ENCODE measurements around the gene POFUT2.

Gene POFUT2

GRCh38 chr21:45282283-45283034 is 5.2 kb downstream of the POFUT2 start:
- no peak for DNase-seq

- DNase-seq: no peak
Observed at GRCh38 chr21:45281411-45282282, 6.0 kb downstream of the POFUT2 start.

- DNase-seq: no peak
Observed at GRCh38 chr21:45280969-45281368, 6.7 kb downstream of the POFUT2 start.

GRCh38 chr21:45280178-45280821 is 7.4 kb downstream of the POFUT2 start:
- no peak for DNase-seq

- no peak for DNase-seq
Observed at GRCh38 chr21:45279446-45280177, 8.1 kb downstream of the POFUT2 start.

- DNase-seq: no peak
Observed at GRCh38 chr21:45278156-45278911, 9.4 kb downstream of the POFUT2 start.

DNA sequence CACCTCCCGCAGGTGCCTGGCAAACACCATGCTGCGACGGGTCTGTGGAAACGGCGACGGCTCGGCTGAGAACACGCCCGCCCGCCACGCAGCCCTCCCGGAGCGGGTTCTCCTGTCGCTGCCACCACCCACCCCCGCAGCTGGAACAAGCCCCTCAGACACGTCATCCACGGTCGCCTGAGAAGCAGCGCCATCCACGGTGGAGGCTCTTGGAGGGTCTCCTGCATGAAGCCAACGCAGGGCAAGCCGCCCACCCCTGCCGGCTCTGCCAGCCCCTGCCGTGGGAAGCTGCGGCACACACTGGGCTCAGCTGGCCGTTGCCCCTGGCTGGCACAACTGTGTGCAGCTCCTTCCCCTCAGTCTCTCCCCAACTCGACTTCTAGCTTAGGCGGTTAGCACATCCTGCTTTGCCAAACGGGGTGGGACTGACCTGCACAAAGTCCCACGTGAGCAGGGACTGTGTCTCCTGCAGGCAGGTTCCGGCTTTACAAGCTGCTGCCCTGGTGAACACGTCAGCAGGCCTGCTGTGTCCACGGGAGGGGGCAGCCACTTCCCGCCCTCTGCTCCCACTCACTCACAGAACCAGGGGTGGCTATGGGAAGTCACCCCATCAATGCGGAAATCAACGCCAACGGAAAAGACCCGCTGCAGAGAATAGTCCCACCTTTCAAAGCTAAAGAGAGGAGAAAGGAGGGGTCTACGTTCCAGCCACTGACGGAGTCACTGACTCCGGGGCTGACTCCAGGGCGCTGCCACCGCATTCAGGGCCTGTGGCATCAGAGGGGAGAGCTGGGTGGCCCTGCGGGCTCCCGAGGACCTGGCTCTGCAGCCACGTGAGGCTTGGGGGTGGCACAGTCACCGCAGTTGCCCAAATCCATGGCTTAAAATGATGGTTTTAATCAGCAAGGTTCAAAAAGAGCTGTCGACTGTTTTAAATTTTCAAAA is 10.3 kb downstream of the POFUT2 start:
- DNase-seq: no peak

GRCh38 chr21:45276596-45276995 is 11.1 kb downstream of the POFUT2 start:
- no peak for DNase-seq

DNA sequence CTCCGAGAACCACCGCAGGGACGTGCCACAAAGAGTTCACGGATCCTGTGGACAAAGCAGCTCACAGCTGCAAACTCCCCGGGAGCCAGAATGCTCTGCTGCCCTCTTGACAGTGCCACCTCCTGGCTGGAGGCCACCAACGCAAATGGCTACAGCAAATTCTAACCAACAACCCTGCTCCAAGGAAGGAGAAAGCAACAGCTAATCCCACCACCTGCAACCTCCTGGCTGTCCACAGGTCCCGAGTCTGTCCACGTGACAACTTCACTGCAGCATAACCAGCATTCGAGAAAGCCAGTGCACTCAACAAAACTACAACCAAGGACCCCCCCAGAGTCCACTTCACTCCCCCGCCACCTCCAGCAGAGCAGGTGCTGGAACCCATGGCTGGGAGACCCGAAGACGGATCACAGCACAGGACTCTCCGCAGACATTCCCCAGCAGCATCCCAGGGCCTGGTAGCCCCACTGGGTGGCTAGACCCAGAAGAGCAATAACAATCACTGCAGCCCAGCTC is 17.3 kb downstream of the POFUT2 start:
- no peak for DNase-seq

- no peak for DNase-seq
Observed at GRCh38 chr21:45269861-45270260, 17.8 kb downstream of the POFUT2 start.

DNA sequence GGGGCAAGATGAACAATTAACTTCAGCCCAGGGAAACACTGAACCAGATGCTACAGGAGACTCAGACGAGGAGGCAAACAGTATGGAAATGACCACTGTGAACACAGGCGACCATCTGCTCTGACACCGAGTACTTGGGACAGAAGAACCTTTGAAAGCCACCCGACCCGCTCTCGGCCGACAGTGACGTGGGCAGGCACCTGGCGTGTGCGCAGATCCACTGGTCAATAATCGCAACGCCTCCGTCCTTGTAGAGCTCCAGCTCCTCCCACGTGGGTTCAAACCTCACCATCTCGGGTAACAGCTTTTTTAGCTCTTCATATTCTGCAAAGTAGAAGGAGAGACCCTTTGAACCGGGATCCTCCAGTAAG is 20.3 kb downstream of the POFUT2 start:
- no peak for DNase-seq

DNA sequence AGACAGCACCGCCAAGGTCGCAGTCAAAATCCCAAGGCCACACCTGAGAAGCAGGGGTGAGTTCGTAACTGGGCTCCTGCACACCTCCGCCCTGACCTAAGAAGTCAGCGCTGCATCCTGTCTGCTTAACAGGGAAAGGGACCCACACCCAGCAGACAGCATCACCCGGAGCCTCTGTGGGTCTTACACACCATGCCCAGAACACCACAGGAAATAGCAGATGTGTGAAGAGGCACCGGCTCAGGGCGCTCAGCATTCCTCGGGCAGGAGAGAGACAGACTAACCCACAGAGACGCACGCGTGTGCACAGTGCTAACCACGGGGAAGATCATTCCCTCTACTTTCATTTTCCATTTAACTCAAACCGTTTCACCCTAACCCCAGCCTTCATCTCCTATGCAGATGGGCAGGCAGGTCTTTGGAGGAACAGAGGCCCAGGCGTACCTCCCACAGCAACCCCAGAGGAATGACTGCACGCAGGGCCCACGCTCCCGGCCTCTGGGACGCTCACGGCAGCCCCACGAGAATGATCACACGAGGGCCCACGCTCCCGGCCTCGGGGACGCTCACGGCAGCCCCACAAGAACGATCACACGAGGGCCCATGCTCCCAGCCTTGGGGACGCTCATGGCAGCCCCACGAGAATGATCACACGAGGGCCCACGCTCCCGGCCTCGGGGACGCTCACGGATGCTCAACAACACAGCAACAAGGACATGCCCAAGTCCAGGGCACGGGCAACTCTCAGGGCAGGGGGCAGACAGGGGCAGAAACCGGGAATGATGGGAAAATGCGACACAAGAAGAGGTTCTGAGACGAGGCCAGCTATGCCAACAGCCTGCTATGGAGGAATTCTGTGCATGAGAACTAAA is 20.9 kb downstream of the POFUT2 start:
- no peak for DNase-seq

GRCh38 chr21:45265721-45266517 is 21.8 kb downstream of the POFUT2 start:
- no peak for DNase-seq

DNA sequence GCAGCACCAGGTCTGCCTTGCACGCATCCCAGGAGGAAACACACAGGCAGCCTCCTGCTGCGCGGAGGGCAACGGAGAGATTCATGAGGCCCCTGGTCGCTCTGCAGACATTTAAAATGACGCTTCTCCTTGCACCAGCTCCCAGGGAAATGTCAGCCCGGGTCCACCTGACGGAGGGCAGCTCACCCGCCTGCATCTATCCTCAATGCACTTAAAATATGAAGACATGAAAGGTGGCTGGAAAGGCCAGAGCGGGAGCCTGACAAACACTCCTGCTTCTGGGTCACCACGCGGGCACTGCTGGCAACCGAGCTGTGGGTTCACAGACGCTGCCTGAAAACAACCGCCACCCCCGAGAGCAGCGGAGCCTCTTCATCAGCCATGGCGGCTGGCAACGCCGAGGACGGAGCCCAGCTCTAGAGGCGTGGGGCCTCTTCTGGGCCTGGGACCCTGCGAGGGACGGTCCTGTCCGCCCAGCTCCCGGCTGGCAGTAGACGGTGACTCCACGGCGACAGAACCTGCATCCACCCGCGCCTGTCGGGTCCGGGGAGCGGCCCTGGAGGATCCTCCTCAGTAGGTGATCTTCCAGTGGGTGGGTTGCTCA is 22.7 kb downstream of the POFUT2 start:
- DNase-seq: no peak

DNA sequence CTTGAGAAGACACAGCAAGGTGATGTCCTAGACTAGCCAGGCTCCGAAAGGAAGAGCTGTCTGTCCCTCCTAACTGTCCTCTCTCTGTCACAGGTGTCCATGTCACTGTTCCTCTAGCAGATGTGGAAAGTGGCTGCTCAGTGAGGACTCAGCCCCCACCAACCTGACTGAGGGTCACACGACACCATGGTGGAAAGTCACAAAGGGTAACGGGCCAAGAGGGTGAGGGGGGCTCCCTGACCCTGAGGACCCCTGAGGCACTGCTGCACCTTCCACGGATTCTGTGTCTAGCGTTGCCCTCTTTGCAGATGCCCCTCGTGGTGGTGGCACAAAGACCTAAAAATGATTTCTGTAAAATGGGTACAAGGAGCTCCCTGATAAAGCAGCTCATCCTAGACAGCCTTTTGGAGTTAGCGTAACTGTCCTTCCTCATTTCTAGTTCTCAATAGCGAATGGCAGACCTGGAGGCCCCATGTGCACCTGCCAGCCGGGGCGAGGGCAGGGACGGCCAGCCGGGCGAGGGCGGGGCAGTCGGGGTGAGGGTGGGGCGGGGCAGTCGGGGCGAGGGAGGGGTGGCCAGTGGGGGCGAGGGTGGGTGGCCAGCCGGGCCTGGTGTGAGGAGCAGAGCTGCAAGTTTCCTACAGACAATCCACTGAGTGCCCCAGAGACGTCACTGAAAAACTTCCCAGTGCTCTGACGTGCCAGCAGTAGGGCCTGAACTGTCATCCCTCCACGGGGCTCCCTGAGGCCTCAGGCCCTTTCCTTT is 23.4 kb downstream of the POFUT2 start:
- no peak for DNase-seq

- no peak for DNase-seq
Observed at GRCh38 chr21:45263534-45263933, 24.2 kb downstream of the POFUT2 start.

DNA sequence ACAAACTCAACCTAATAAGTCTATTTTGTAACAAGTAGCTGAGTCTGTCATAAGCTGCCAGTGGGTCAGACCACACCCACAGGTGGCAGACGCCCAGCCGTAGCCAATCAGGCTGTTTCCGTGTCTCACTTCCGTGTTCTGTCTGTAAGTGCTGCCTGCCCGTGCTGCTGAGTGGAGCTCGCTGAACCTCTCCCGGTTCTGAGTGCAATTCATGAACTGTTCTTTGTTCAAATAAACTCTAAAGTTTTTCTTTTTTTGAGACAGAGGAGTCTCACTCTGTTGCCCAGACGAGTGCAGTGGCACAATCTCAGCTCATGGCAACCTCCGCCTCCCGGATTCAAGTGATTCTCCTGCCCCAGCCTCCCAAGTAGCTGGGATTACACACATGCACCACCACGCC is 25.1 kb downstream of the POFUT2 start:
- no peak for DNase-seq
